ENCODE results near the gene MRPL10. TPM values are rescaled to one million over a fixed set of nuclear protein-coding genes. Genes with fewer than 3 reads are reported as not detected.

The MRPL10 gene
- total RNA-seq, 1 experiment from 2014 or later: 54.7 TPM

DNA sequence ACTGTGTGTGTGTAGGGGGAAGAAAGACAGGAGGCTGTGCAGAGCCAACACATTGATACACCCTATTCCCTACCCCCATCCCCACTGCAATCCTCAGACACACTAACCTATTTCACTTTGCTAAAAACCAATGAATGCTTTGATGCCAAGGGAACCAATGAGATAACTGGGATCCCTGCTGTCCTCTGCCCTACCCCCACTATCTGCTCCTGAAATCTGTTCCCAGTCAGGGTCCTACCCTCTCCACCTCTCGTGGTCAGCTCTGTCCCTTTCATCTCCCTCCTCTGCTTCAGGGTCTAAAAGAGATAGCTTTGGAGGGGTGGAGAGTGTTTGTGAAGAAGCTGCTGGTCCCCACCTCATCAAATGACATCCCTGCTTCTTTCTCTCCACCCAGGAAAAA lies 38.7 kb upstream of the MRPL10 start:
- 0 out of 2 replicates have a peak, but pooled peaks cover 3% of the 10 kb centered on the region for H3K9me3 ChIP-seq (replicated peaks)
- H3K36me3 ChIP-seq: no peaks in the 10 kb centered on the region
- H3K27ac ChIP-seq: no peak overlapping the region
- peaks cover 54% of the 10 kb centered on the region for H3K27me3 ChIP-seq (replicated peaks)
- H3K4me1 ChIP-seq (replicated peaks): no peaks in the 10 kb centered on the region
- DNase-seq (ENCODE audit: low read depth in 1 of 2, low spot score in 2 of 2): no peak
- no peak overlapping the region for H3K4me3 ChIP-seq

DNA sequence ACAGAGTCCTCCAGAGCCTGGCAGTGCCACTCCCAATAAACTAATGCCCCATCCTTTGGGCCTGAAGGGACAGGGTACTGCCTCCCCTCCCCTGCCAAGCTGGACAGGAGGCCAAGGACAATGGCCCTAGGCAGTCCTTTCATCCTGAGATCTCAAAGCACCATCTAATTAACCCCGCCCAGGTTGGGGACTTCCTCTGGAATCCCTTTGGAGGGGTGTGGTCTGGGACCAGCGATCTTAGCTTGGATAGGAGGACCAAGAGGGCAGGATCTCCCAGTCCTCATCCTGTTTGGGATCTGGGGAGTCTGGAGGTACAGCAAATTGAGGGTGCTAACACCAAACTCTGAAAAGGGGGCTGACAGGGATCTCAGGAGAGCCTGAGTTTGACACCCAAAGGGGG lies 37.8 kb upstream of the MRPL10 start:
- DNase-seq (ENCODE audit: low read depth in 1 of 2, low spot score in 2 of 2): no peak
- no peaks in the 10 kb centered on the region for H3K36me3 ChIP-seq
- no peak overlapping the region for H3K27ac ChIP-seq
- 0 out of 2 replicates have a peak, but pooled peaks cover 3% of the 10 kb centered on the region for H3K9me3 ChIP-seq (replicated peaks)
- no peaks in the 10 kb centered on the region for H3K4me1 ChIP-seq (replicated peaks)
- no peak overlapping the region for H3K4me3 ChIP-seq
- H3K27me3 ChIP-seq (replicated peaks): peaks cover 48% of the 10 kb centered on the region

DNA sequence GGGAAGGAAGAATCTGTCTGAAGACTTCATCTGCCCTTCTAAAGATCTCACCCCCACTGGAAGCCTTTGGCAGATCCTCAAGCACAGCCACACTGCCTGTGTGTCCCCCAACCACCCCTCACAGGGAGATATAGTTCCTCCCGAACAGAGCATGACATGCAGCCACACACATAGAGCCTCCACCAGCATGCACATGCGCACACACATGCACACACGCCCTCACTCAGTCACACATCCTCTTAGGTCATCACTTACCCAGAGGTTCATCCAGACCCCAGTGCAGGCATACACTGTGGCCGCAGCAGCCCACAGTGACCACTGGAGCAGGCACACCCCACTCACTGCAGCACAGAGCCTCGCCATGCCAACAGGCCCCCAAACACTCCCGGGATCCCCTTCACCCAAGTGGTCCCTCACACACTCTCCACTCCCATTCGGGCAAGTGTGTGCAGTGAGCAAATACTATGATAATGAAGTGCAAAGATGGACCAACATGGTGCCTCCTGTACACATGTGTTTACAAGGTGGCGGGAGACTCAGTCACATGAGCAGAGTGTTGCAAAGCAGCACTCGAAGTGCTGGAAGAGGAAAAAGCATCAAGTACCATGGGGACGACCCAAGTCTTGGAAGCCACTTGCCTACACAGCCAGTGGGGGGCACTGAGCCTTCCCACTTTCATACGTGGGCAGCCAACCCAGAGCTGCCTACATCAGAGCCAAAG lies 36.6 kb upstream of the MRPL10 start:
- H3K36me3 ChIP-seq: no peaks in the 10 kb centered on the region
- no peak overlapping the region for H3K27ac ChIP-seq
- 0 out of 2 replicates have a peak, but pooled peaks cover 3% of the 10 kb centered on the region for H3K9me3 ChIP-seq (replicated peaks)
- H3K4me1 ChIP-seq (replicated peaks): peaks cover 4% of the 10 kb centered on the region
- no peak overlapping the region for H3K4me3 ChIP-seq
- DNase-seq (ENCODE audit: low read depth in 1 of 2, low spot score in 2 of 2): no peak
- H3K27me3 ChIP-seq (replicated peaks): peaks cover 37% of the 10 kb centered on the region

DNA sequence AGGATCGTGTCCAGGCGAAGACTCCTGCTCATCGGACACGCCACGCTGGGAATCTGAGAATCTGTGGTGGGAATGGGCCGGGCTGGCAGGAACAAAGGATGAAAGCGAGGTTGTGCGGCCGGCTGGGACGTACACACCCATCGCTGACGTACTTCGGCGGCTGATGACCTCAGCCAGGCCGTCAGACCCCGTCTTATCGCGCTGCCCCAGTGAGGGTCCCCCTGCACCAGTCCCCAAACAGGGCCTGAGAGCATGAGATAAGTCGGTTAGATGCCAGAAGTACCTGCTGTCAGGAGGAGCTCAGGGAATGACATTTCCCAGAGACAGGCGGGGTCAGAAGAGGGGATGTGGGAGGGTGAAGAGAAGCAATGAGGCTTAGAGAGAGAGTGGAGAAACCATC lies 35.6 kb upstream of the MRPL10 start:
- no peak for DNase-seq (ENCODE audit: low read depth in 1 of 2, low spot score in 2 of 2)
- Histone ChIP-seq H3K4me1 (replicated peaks) (peaks cover 10% of the 10 kb centered on the region), H3K27me3 (replicated peaks) (peaks cover 27% of the 10 kb centered on the region)

DNA sequence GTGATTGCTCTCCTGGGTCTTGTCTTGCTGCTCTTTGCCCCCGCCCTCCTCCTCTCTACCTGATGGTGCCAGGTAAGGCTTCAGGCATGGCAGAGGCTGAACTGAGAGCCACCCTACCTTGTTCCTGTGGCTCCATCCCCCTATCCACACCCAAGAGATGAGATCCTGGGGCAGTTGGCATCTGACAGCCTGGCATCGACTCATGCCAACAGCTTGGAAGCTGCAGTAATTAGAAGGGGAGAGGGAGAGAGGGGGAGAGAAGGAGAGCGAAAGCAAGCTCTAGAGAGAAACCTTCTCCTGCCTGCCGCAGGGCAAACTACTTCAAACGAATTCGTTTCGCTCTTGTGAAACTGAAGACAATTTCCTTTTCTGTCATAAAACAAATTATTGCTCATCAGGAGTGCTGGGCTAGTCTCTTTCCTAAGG lies 33.5 kb upstream of the MRPL10 start:
- no peak overlapping the region for H3K4me3 ChIP-seq
- no peak for DNase-seq (ENCODE audit: low read depth in 1 of 2, low spot score in 2 of 2)
- no peak overlapping the region for H3K27ac ChIP-seq
- H3K4me1 ChIP-seq (replicated peaks): peaks cover 10% of the 10 kb centered on the region
- 0 out of 2 replicates have a peak, but pooled peaks cover 3% of the 10 kb centered on the region for H3K9me3 ChIP-seq (replicated peaks)
- H3K27me3 ChIP-seq (replicated peaks): peaks cover 8% of the 10 kb centered on the region
- H3K36me3 ChIP-seq: no peaks in the 10 kb centered on the region

More for the DNA sequence above, 35.6 kb upstream of the MRPL10 start:
- 0 out of 2 replicates have a peak, but pooled peaks cover 3% of the 10 kb centered on the region for H3K9me3 ChIP-seq (replicated peaks)
- no peaks in the 10 kb centered on the region for H3K36me3 ChIP-seq
- no peak overlapping the region for H3K27ac ChIP-seq
- no peak overlapping the region for H3K4me3 ChIP-seq

DNA sequence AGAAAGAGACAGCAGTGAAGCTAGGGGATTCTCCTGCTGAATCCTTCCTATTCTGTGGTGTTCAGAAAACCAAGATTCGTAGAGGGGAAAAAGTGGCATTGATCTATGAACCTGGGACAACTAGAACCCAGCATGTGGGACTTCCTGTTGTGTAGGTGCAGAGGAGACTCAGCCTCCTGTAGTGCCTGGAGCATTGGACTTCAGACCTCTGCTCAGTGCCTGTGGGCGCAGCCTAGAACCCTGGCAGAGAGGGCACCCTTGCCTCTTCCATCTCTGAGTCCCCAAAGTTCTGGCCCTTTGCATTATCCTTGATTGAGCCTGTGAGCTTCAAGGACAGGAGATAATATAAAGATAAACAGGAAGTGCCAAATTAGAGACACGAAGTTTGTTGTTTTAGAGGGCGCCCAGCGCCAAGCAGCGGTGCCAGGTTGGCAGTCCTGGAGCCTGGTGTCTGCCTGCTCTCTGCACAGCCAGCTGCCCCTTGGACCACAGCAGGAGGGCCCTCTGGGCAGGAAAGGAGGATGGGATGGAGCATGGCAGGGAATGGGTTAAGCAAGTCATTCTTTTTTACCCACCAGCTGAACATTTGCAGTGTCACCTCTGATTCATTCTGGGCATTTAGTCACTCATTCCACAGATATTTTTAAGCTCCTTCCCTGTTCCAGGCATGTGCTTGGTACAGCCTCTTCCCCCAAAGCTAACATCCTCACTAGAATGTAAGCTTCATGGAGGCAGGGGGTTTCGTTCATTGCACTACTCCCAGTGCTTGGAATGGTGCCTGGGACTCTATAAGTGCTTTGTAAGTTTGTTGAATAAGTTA lies 31.5 kb upstream of the MRPL10 start:
- Histone ChIP-seq H3K36me3 (no peaks in the 10 kb centered on the region), H3K27ac (peak overlapping the region; percentile 53), H3K9me3 (replicated peaks) (no peaks in the 10 kb centered on the region), H3K27me3 (replicated peaks) (no peaks in the 10 kb centered on the region), H3K4me1 (replicated peaks) (peaks cover 10% of the 10 kb centered on the region), H3K4me3 (no peak overlapping the region)
- DNase-seq (ENCODE audit: low read depth in 1 of 2, low spot score in 2 of 2): peak; percentile 76 to 79

DNA sequence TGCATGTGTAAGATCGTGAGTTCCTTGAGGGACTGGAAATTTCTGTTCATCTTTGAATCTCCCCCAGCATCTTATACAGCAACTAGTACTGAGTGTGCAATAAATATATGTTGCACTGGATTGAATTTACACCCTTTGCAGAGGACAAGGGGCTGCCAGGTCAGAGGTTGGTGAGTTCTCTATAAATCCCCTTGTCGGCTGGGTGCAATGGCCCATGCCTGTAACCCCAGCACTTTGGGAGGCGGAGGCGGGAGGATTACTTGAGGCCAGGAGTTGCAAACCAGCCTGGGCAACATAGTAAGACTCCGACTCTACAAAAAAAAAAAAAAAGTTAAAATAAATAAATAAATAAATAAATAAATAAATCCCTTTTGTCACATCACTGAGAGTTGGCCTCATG lies 29.0 kb upstream of the MRPL10 start:
- Histone ChIP-seq H3K9me3 (replicated peaks) (no peaks in the 10 kb centered on the region), H3K27ac (no peak overlapping the region), H3K27me3 (replicated peaks) (peaks cover 11% of the 10 kb centered on the region), H3K4me3 (no peak overlapping the region), H3K4me1 (replicated peaks) (peaks cover 10% of the 10 kb centered on the region), H3K36me3 (no peaks in the 10 kb centered on the region)
- DNase-seq (ENCODE audit: low read depth in 1 of 2, low spot score in 2 of 2): no peak

DNA sequence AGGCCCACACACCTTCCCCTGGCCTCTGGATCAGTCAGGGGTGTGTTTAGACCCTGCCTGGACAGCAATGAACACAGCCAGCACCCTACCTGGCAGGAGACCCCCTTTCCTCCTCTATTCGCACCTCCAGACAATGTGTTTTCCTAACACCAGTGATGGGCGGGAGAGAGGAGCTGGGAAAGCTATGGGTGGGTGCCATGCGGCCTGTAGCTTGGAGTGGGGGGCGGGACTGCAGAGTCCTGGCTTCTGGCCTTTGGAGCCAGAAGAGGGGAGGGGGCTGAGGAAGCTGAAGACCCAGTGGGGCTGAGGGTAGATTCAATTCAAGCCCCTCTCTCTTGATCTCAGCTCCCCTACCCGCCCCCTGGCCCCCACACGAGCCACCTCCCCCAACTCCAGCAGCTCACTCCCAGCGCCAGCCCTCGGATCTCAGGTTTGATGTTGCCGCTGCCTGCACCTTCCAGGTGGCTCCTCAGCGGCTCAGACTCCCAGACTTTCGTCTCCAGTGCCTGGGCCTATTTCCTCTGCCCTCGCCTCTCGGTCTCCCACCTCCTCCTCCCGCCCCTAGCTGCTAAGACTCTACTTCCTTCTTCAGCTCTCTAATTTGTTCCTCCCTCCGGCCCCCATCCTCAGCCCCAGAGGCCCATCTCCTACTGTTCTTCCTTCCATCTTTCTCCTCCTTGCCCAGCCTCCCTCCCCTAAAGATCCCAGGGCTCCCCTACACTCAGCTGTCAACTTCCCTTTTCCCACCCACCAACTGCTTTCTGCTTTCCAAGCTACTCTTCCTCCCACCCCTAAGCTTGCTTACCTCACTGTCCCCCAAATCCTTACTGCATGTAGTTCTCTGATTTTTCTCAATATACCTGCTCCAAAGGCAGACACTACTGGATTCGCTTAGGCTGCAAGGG lies 26.5 kb upstream of the MRPL10 start:
- Histone ChIP-seq H3K27me3 (replicated peaks) (peaks cover 37% of the 10 kb centered on the region), H3K27ac (no peak overlapping the region), H3K4me3 (no peak overlapping the region), H3K4me1 (replicated peaks) (peaks cover 5% of the 10 kb centered on the region), H3K36me3 (no peaks in the 10 kb centered on the region), H3K9me3 (replicated peaks) (no peaks in the 10 kb centered on the region)
- DNase-seq (ENCODE audit: low read depth in 1 of 2, low spot score in 2 of 2): no peak

DNA sequence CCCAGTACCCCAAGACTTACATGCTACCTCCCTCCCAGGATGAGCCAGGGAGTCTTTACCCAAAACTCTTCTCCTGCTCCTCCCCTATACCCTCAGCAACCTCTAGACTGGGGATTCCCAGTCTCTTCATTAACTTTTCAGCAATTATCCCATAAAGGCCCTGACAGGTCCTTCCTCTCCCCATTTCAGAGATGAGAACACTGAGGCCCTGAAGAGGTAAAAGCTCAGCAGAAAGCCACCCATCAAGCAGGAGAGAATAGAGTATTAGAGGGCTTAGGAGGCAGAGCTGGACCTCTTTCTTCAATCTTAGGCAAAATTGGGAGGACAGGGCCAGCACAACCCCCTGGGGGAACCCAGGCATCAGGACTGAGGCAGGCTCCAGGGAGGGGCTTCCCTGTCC lies 25.5 kb upstream of the MRPL10 start:
- H3K36me3 ChIP-seq: no peaks in the 10 kb centered on the region
- no peak for DNase-seq (ENCODE audit: low read depth in 1 of 2, low spot score in 2 of 2)
- no peaks in the 10 kb centered on the region for H3K9me3 ChIP-seq (replicated peaks)
- H3K4me1 ChIP-seq (replicated peaks): no peaks in the 10 kb centered on the region
- no peak overlapping the region for H3K4me3 ChIP-seq
- peaks cover 46% of the 10 kb centered on the region for H3K27me3 ChIP-seq (replicated peaks)
- H3K27ac ChIP-seq: no peak overlapping the region

DNA sequence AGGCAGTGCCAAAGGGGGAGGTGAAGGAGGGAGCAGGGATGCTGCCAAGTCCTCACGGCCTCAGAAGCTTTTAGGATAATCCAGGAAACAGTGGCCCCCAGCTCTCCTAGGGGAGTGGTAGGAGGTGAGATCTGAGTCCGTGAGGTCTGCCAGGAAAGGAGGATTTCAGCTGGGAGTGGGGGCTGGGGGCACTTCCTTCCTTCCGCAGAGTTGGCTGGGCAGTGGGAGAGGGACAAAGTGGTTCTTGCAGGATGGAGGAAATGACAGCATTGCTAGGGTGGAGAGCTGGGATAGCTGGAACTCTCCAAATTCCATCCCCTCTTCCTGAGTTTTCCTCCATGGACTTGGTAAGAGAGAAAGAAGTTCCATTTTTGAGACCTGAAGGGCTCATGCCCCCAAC lies 24.4 kb upstream of the MRPL10 start:
- DNase-seq (ENCODE audit: low read depth in 1 of 2, low spot score in 2 of 2): no peak
- Histone ChIP-seq H3K4me3 (no peak overlapping the region), H3K27ac (no peak overlapping the region), H3K36me3 (no peaks in the 10 kb centered on the region), H3K9me3 (replicated peaks) (no peaks in the 10 kb centered on the region), H3K27me3 (replicated peaks) (peaks cover 55% of the 10 kb centered on the region), H3K4me1 (replicated peaks) (peaks cover 2% of the 10 kb centered on the region)

DNA sequence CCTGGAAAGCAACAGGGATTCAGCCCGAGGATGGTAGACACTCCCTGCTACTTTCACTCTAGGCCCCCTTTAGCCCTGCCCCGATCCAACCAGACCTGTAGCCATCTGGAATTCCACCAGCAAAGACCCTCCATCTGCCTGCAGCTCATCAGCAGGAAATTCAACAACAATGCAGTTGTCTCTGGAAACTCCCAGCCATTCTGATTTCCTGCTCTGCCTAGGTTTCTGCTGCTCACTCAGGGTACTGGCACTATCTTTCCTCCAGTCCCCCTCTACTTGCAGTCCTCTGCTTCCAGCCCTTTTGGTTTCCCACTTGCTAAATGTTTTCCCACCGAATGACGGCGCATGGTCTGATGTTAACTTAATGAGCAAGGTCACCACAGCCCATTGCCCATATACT lies 22.3 kb upstream of the MRPL10 start:
- Histone ChIP-seq H3K27me3 (replicated peaks) (peaks cover 76% of the 10 kb centered on the region), H3K27ac (no peak overlapping the region), H3K36me3 (no peaks in the 10 kb centered on the region), H3K4me1 (replicated peaks) (peaks cover 4% of the 10 kb centered on the region), H3K4me3 (no peak overlapping the region), H3K9me3 (replicated peaks) (no peaks in the 10 kb centered on the region)
- DNase-seq (ENCODE audit: low read depth in 1 of 2, low spot score in 2 of 2): no peak

DNA sequence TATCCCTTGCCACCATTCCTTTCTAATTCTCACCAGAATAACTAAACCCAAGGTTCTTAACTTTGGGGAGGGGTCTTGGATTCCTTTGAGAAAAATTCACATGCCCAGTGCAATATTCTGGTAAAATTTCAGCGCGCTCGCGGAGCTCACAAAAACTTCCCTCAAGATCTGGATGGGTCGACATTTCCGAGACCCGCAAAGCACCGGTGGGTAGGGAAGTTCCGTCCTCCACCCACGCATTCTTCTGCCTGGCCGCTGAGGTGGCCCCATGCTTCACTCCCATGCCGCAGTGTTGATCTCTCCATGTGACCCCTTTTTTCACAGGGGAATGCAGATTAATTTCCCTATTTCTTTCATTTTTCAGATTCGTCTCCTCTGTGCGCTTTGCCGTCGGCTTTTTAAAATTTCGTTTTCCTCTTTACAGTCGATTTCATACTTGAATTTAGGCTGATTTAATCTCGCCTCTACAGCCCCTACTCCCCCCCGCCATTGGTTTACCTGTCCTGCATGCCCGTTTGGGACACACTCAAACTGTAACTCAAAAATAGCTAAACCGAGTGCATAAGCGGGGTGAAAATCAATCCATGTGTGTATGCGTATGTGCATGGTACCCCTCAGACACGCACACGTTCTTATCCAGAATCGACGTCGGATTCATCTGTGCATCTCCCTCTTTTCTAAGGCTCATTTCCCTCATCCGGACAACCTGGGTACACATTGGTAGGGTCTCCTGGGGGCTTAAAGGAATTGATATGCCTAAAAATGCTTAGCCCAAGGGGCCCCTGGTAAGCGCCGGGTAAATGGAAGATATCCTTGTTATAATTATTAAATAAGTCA lies 21.0 kb upstream of the MRPL10 start:
- DNase-seq (ENCODE audit: low read depth in 1 of 2, low spot score in 2 of 2): peak in 1 of 2 experiments; percentile 28
- Histone ChIP-seq H3K9me3 (replicated peaks) (no peaks in the 10 kb centered on the region), H3K4me3 (no peak overlapping the region), H3K36me3 (no peaks in the 10 kb centered on the region), H3K27me3 (replicated peaks) (peaks cover 89% of the 10 kb centered on the region), H3K27ac (no peak overlapping the region), H3K4me1 (replicated peaks) (peaks cover 8% of the 10 kb centered on the region)

DNA sequence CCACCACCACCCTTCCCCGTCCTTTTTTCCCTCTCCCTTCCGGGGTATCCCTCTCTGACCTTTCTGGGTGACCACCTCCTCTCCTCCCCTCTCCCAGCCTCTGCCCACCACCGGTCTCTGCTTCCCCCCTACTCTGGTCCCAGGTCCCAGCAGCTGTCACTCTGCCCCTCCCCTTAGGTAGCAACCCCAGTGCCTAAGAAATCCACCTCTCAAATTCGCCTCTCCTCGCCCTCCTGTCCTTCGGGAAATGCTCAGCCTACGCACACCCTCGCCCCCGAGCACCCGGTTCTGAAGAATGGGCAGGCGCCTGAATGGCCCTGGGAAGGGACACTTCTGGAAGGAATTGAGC lies 20.4 kb upstream of the MRPL10 start:
- Histone ChIP-seq H3K27me3 (replicated peaks) (peaks cover 90% of the 10 kb centered on the region), H3K4me3 (no peak overlapping the region)

More for the DNA sequence above, 20.4 kb upstream of the MRPL10 start:
- DNase-seq (ENCODE audit: low read depth in 1 of 2, low spot score in 2 of 2): no peak
- Histone ChIP-seq H3K27ac (no peak overlapping the region), H3K36me3 (no peaks in the 10 kb centered on the region), H3K9me3 (replicated peaks) (no peaks in the 10 kb centered on the region), H3K4me1 (replicated peaks) (peaks cover 13% of the 10 kb centered on the region)
